Caco-2 (cell line): Measurements from ENCODE around the gene KCND3. TPM values are rescaled to one million over a fixed set of nuclear protein-coding genes. Genes with fewer than 3 reads are reported as not detected.

Experiments
- BruUV-seq: library from RNA; stranded (reverse); fragments of 400-500 nt; replicated peaks from 2 replicates; lab custom pipeline; 2021; lab: Mats Ljungman, UMichigan
- CTCF ChIA-PET: fragments of 300-600 bp; sonication (Branson Sonifier 250); formaldehyde crosslinking; loops from one replicate; lab custom pipeline; 2022; ENCODE audit warnings: antibody characterized with exemption; lab: Charles Lee
- POLR2A ChIA-PET: fragments of 300-600 bp; sonication (Branson Sonifier 250); formaldehyde crosslinking; loops from one replicate; lab custom pipeline; 2022; ENCODE audit warnings: antibody characterized with exemption; lab: Charles Lee
- DNase-seq, 2 experiments: peaks; one replicate each; pipeline versions ENCODE4 v3.0.0 to v3.0.0-alpha.2; 2020 to 2022
- H3K27me3 ChIP-seq: replicated peaks from 2 replicates; pipeline ENCODE4 v1.6.0; 2011; ENCODE audit warnings: low read length; ENCODE audit not compliant: control insufficient read depth, insufficient read depth
- H3K36me3 ChIP-seq: 2 replicates; pipeline ENCODE4 v1.5.1; 2011; ENCODE audit warnings: low read length; ENCODE audit not compliant: control insufficient read depth, insufficient read depth
- H3K4me1 ChIP-seq: fragments of 250-450 bp; sonication (Bioruptor Pico); 2 replicates; pipeline ENCODE4 v1.5.1; 2020; ENCODE audit warnings: mild to moderate bottlenecking
- H3K4me3 ChIP-seq: 2 replicates; pipeline ENCODE4 v1.5.1; 2011; ENCODE audit warnings: low read depth, mild to moderate bottlenecking, control low read depth, low read length
- H3K9me3 ChIP-seq: fragments of 250-450 bp; sonication (Bioruptor Pico); 2 replicates; pipeline ENCODE4 v1.5.1; 2020; ENCODE audit warnings: mild to moderate bottlenecking, moderate library complexity
- H3K27ac Mint-ChIP-seq: one replicate; pipeline ENCODE4 v1.8.0; 2022; ENCODE audit warnings: mixed read lengths; ENCODE audit not compliant: unreplicated experiment
- H3K27me3 Mint-ChIP-seq: one replicate; pipeline ENCODE4 v1.8.0; 2022; ENCODE audit warnings: mixed read lengths; ENCODE audit not compliant: insufficient read depth, unreplicated experiment
- H3K36me3 Mint-ChIP-seq: one replicate; pipeline ENCODE4 v1.8.0; 2022; ENCODE audit warnings: mild to moderate bottlenecking, mixed read lengths; ENCODE audit not compliant: insufficient read depth, unreplicated experiment
- H3K4me1 Mint-ChIP-seq: one replicate; pipeline ENCODE4 v1.8.0; 2022; ENCODE audit warnings: low read depth, mixed read lengths; ENCODE audit not compliant: unreplicated experiment
- H3K4me3 Mint-ChIP-seq: one replicate; pipeline ENCODE4 v1.8.0; 2022; ENCODE audit warnings: mild to moderate bottlenecking, moderate library complexity, mixed read lengths; ENCODE audit not compliant: unreplicated experiment
- H3K9me3 Mint-ChIP-seq: one replicate; pipeline ENCODE4 v1.8.0; 2022; ENCODE audit warnings: mixed read lengths; ENCODE audit not compliant: unreplicated experiment
- CTCF ChIP-seq, 2 experiments: fragments of 200-600 bp in 1 of 2; IDR thresholded peaks; 1 replicate in 1 of 2; 2 replicates in 1 of 2; pipeline versions ENCODE4 v1.5.1 to v1.8.0; 2011 to 2022; ENCODE audit warnings: antibody characterized with exemption in 1 of 2, control low read depth in 1 of 2, inconsistent platforms in 1 of 2, low read depth in 1 of 2, low read length in 1 of 2, mild to moderate bottlenecking in 1 of 2, moderate library complexity in 1 of 2; ENCODE audit not compliant: insufficient read depth in 1 of 2, severe bottlenecking in 1 of 2, unreplicated experiment in 1 of 2
- intact Hi-C: fragments of 100-400 bp; cut with micrococcal nuclease; formaldehyde crosslinking; loops from one replicate; pipeline ENCODE4 v1.10.0; 2022; ENCODE audit not compliant: unreplicated experiment
- total RNA-seq: library from RNA; stranded (reverse); gene quantifications from 2 replicates; pipeline ENCODE4 v1.2.3, GENCODE V29; 2022

The KCND3 gene
- total RNA-seq, 1 experiment from 2014 or later = 5.1 TPM

GRCh38 chr1:111777301-111777700 is 212.2 kb downstream of the KCND3 start:
- no peak for TF ChIP-seq CTCF (IDR thresholded peaks at IDR 0.05; ENCODE audit: insufficient read depth in 1 of 2, low read depth in 1 of 2, low read length in 1 of 2, severe bottlenecking in 1 of 2, unreplicated experiment in 1 of 2)
- BruUV-seq = no TSS peak
- POLR2A ChIA-PET = no interaction called here
- no peaks in the 10 kb centered on the region for H3K27me3 Mint-ChIP-seq
- no peaks in the 10 kb centered on the region for H3K9me3 Mint-ChIP-seq
- no peak overlapping the region for H3K4me3 Mint-ChIP-seq
- no peaks in the 10 kb centered on the region for H3K9me3 ChIP-seq
- intact Hi-C loops = no loop called here
- no peaks in the 10 kb centered on the region for H3K36me3 ChIP-seq
- CTCF ChIA-PET = no interaction called here
- peaks cover 13% of the 10 kb centered on the region for H3K4me1 ChIP-seq
- H3K27me3 ChIP-seq = no peaks in the 10 kb centered on the region
- no peaks in the 10 kb centered on the region for H3K36me3 Mint-ChIP-seq
- H3K4me1 Mint-ChIP-seq = peaks cover 17% of the 10 kb centered on the region
- peak overlapping the region; percentile 86 for H3K27ac Mint-ChIP-seq
- no peak overlapping the region for H3K4me3 ChIP-seq
- DNase-seq = no peak

GRCh38 chr1:111776861-111777260 is 212.6 kb downstream of the KCND3 start:
- Histone ChIP-seq H3K4me3 (no peak overlapping the region), H3K4me1 (peaks cover 13% of the 10 kb centered on the region), H3K36me3 (no peaks in the 10 kb centered on the region), H3K27me3 (no peaks in the 10 kb centered on the region), H3K9me3 (no peaks in the 10 kb centered on the region)
- H3K9me3 Mint-ChIP-seq = no peaks in the 10 kb centered on the region
- H3K27ac Mint-ChIP-seq = no peak overlapping the region
- H3K36me3 Mint-ChIP-seq = no peaks in the 10 kb centered on the region
- no peaks in the 10 kb centered on the region for H3K27me3 Mint-ChIP-seq
- no peak overlapping the region for H3K4me3 Mint-ChIP-seq
- peaks cover 17% of the 10 kb centered on the region for H3K4me1 Mint-ChIP-seq
- no peak for TF ChIP-seq CTCF (IDR thresholded peaks at IDR 0.05; ENCODE audit: insufficient read depth in 1 of 2, low read depth in 1 of 2, low read length in 1 of 2, severe bottlenecking in 1 of 2, unreplicated experiment in 1 of 2)
- no peak for DNase-seq
- BruUV-seq = no TSS peak
- ChIA-PET CTCF (no interaction called here), POLR2A (no interaction called here)
- intact Hi-C loops = no loop called here

- no peaks in the 10 kb centered on the region for H3K9me3 ChIP-seq
- intact Hi-C loops = no loop called here
- no peaks in the 10 kb centered on the region for H3K36me3 ChIP-seq
- H3K4me1 ChIP-seq = peaks cover 13% of the 10 kb centered on the region
- Mint-ChIP-seq H3K27me3 (no peaks in the 10 kb centered on the region), H3K36me3 (no peaks in the 10 kb centered on the region), H3K27ac (no peak overlapping the region), H3K9me3 (no peaks in the 10 kb centered on the region), H3K4me3 (no peak overlapping the region), H3K4me1 (peaks cover 17% of the 10 kb centered on the region)
- TF ChIP-seq CTCF (IDR thresholded peaks at IDR 0.05; ENCODE audit: insufficient read depth in 1 of 2, low read depth in 1 of 2, low read length in 1 of 2, severe bottlenecking in 1 of 2, unreplicated experiment in 1 of 2) = no peak
- BruUV-seq = no TSS peak
- DNase-seq = no peak
- ChIA-PET CTCF (no interaction called here), POLR2A (no interaction called here)
- H3K27me3 ChIP-seq = no peaks in the 10 kb centered on the region
- no peak overlapping the region for H3K4me3 ChIP-seq
These were observed 213.1 kb downstream of the KCND3 start for GRCh38 chr1:111776391-111776790.
